ENCODE data around the gene JARID2. TPM values are rescaled to one million over a fixed set of nuclear protein-coding genes. Genes with fewer than 3 reads are reported as not detected.

Gene JARID2
- total RNA-seq, 2 donors from 2014 or later: 8.3 to 12.8 TPM

- DNase-seq (ENCODE audit: low spot score): no peak
- no peak for TF ChIP-seq CTCF (IDR thresholded peaks at IDR 0.05)
- H3K9me3 ChIP-seq: no peaks in the 10 kb centered on the region
- peak; percentile 40 for ATAC-seq (ENCODE audit: insufficient number of reproducible peaks, low FRiP score, low read depth)
- H3K4me1 ChIP-seq (ENCODE audit: control insufficient read depth in 1 of 2, low read depth in 2 of 2): peaks cover 24 to 61% of the 10 kb centered on the region in 2 donors
- H3K27me3 ChIP-seq (replicated peaks; ENCODE audit: insufficient read depth): no peaks in the 10 kb centered on the region
- H3K4me3 ChIP-seq: no peak overlapping the region
- peak overlapping the region in 1 of 2 donors; percentile 90 for H3K27ac ChIP-seq
- no peaks in the 10 kb centered on the region for H3K36me3 ChIP-seq
Observed at GRCh38 chr6:15473741-15474161, 227.9 kb downstream of the JARID2 start.

GRCh38 chr6:15474196-15474595 lies 228.3 kb downstream of the JARID2 start:
- Histone ChIP-seq H3K27me3 (replicated peaks; ENCODE audit: insufficient read depth) (no peaks in the 10 kb centered on the region), H3K9me3 (no peaks in the 10 kb centered on the region), H3K36me3 (no peaks in the 10 kb centered on the region), H3K4me3 (no peak overlapping the region), H3K27ac (peak overlapping the region in 1 of 2 donors; percentile 90), H3K4me1 (ENCODE audit: control insufficient read depth in 1 of 2, low read depth in 2 of 2) (peaks cover 24 to 64% of the 10 kb centered on the region in 2 donors)
- no peak for TF ChIP-seq CTCF (IDR thresholded peaks at IDR 0.05)
- no peak for DNase-seq (ENCODE audit: low spot score)
- no peak for ATAC-seq (ENCODE audit: insufficient number of reproducible peaks, low FRiP score, low read depth)

- no peak for ATAC-seq (ENCODE audit: insufficient number of reproducible peaks, low FRiP score, low read depth)
- peak overlapping the region in 1 of 2 donors; percentile 90 for H3K27ac ChIP-seq
Observed at GRCh38 chr6:15475261-15475660, 229.4 kb downstream of the JARID2 start.

GRCh38 chr6:15475872-15476271 lies 230.0 kb downstream of the JARID2 start:
- Histone ChIP-seq H3K4me3 (no peak overlapping the region), H3K9me3 (no peaks in the 10 kb centered on the region), H3K36me3 (no peaks in the 10 kb centered on the region), H3K27me3 (replicated peaks; ENCODE audit: insufficient read depth) (no peaks in the 10 kb centered on the region), H3K27ac (peak overlapping the region; percentile 55 to 90), H3K4me1 (ENCODE audit: control insufficient read depth in 1 of 2, low read depth in 2 of 2) (peaks cover 24 to 81% of the 10 kb centered on the region in 2 donors)
- ATAC-seq (ENCODE audit: insufficient number of reproducible peaks, low FRiP score, low read depth) (no peak), DNase-seq (ENCODE audit: low spot score) (no peak)
- no peak for TF ChIP-seq CTCF (IDR thresholded peaks at IDR 0.05)

More at GRCh38 chr6:15475261-15475660, 229.4 kb downstream of the JARID2 start:
- Histone ChIP-seq H3K4me1 (ENCODE audit: control insufficient read depth in 1 of 2, low read depth in 2 of 2) (peaks cover 24 to 75% of the 10 kb centered on the region in 2 donors), H3K9me3 (no peaks in the 10 kb centered on the region), H3K27me3 (replicated peaks; ENCODE audit: insufficient read depth) (no peaks in the 10 kb centered on the region), H3K36me3 (no peaks in the 10 kb centered on the region), H3K4me3 (no peak overlapping the region)
- no peak for TF ChIP-seq CTCF (IDR thresholded peaks at IDR 0.05)
- DNase-seq (ENCODE audit: low spot score): no peak

GRCh38 chr6:15476631-15477380 lies 230.9 kb downstream of the JARID2 start:
- Histone ChIP-seq H3K9me3 (no peaks in the 10 kb centered on the region), H3K4me1 (ENCODE audit: control insufficient read depth in 1 of 2, low read depth in 2 of 2) (peaks cover 24 to 81% of the 10 kb centered on the region in 2 donors), H3K36me3 (no peaks in the 10 kb centered on the region), H3K4me3 (peak overlapping the region; percentile 32), H3K27ac (peak overlapping the region; percentile 55 to 90), H3K27me3 (replicated peaks; ENCODE audit: insufficient read depth) (no peaks in the 10 kb centered on the region)
- DNase-seq (ENCODE audit: low spot score): no peak
- TF ChIP-seq CTCF (IDR thresholded peaks at IDR 0.05): no peak
- ATAC-seq (ENCODE audit: insufficient number of reproducible peaks, low FRiP score, low read depth): no peak

Measured in thoracic aorta (tissue), 2 donors.